Raji (cell line): Measurements from ENCODE around the gene SLC30A4.

Source experiments
- POLR2A ChIP-seq: IDR thresholded peaks from 2 replicates; pipeline ENCODE4 v1.6.1; 2011; ENCODE audit warnings: low read depth, low read length, control low read depth; ENCODE audit not compliant: insufficient read depth

Gene SLC30A4

DNA sequence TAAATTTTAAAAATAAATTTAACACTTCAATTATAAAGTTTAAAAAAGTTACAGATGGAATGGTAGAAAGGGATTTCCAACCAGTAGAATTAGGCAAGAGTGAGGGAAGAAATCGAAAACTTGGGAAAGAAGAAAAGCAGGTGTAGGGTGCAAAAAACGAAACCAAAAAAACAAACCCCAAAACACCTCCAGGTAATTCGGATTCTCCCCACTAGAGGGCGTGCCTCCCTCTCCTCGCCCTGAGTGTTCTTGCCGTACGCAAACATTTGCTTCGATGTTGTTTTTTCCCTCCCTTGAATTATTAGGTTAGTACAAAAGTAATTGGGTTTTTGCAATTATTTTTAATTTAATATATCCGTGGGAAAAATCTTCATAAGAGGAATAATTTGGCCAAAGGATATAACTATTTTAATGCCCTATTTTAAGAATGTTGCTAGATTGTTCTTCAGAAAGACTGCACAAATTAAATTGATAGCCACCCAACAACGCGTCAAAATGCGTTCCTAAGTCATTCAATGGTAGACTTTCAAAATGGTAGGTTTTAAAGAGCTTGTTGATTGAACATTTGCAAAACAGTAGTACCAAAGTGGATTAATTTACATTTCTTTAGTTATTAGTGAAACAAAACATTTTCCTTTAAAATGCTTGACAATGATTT lies 63.7 kb downstream of the SLC30A4 start:
- TF ChIP-seq POLR2A: no peak

DNA sequence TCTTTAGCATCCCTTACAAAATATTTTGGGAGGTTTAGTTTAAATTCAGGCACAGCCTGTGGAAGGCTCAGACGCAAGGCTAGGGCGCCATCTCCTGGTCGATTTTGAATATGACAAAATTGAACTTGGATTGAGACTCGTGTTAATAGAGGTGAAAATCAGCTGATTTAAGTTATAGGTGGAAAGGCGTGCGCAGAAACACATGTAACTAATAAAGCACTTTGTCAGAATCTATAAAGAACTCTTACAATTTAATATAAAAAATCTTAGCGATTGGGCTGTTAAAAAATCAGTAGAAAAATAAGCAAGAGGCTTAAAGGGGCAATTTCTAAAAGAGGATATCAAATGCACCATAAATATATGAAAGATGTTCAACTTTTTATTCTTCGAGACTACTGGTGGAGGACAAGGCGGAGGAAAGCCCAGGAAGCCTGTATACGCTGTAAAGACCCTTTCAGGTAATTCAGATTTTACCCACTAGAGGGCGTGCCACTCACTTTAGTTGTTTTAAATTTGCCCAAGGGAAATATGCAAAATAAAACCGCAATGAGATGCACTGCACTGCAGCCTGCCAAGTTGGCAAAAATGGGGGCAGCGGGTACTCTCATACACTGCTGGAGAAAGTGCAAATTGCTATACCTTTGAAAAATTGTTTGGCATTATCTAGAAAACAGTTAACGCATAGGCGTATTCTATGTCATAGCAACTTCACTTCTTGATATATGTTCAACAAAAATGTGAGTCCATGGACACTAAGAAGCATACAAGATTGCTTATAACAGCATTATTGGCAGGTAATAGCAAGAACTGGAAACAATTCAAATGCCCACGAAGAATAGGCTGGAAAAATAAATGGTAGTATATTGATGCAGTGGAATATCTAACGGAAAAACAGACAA lies 64.7 kb downstream of the SLC30A4 start:
- TF ChIP-seq POLR2A: no peak

DNA sequence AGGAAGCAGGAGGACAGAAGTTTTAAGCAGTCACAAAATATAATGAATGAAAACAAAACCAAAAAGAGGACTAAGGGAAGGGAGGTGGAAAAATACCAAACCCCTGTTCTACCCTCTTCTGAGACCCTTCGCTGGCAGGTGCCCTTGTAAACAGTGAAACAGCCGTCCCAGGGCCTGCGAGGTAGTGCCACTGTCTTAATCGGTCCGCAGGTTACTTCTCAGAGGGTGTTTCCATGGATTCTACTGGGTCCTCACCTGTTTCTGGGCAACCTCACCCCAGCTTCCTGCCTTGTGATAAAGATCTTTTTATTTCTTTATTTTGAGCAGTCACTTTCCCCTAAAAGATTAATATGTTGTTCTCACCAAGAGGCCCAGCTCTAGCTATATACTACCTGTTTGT lies 65.3 kb downstream of the SLC30A4 start:
- no peak for TF ChIP-seq POLR2A

DNA sequence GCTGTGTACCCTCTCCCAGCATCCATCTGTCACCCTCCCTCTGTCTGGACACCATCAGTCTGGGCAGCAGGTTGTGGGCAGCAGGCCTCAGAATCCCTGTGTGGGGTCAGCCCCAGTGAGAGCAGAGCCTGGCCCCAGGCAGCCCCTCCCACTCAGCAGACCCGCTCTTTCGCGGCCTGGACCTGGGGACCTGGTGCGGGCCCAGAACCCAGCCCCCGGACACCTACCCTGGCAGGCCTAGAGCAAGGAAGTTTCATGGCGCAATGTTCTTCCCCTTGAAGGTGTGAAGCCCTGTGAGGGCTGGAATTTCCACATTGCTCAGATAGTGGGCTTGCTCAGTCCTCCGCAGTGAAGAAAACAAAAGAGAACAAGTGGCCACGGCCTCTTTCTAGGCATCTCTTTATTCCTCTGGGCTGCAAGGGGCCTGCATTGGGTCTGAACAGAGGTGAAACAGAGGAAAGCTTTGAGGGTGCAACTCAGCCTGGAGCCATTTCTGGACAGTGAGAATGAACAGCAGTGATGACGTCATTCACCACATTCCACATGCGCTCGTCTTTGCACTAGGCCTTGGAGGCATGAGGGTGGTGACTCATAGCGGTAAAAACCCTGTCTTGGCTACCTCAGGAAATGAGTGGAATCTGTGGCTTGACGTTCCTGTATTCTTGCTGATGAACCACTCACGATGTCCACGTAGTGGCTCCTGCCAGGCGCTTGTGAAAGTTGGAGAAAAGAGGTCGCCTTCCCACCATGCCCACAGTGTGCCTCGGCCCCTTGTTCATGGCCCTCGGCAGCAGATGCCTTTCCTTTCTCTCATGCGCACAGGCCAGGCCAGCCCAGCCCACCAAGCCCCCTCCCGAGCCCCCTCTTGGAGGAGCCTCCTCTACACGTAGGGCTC lies 66.1 kb downstream of the SLC30A4 start:
- no peak for TF ChIP-seq POLR2A

DNA sequence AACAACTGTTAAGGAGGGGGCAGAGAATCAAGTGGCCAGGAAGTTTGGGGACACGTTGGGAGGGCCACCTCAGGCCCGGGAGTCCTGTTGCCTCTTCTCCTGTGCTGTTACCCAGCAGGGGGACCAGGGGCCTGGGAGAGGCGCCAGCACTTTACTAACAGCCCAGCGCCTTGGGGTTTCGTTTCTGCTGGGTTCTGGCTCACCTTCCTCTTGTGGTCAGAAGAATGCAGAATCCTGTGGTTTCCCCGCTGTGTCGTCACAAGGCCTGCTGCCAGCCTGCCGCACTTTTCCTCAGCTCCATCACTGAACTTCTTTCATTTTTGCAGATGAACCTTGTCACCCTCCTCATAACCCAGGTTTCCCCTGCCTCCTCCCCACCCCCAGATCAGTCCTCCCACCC lies 67.7 kb downstream of the SLC30A4 start:
- no peak for TF ChIP-seq POLR2A

DNA sequence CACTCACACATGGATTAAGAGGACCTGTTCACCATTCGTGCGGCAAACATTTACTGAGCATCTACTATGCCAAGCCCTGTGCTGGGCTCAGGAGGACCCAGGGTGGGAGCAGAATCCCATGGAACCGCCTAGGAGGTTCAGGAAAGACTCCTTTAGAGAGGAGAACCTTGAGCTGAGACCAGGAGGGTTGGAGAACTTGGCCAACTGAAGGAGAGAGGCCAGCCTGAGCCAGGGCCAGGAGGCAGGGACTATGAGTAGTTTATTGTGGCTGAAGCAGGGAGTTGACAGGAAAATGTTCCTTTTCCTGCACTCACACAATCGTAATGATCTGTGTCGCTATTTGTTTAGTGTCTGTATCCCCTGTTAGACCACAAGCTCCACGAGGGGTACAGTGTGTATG lies 71.3 kb downstream of the SLC30A4 start:
- TF ChIP-seq POLR2A: no peak

DNA sequence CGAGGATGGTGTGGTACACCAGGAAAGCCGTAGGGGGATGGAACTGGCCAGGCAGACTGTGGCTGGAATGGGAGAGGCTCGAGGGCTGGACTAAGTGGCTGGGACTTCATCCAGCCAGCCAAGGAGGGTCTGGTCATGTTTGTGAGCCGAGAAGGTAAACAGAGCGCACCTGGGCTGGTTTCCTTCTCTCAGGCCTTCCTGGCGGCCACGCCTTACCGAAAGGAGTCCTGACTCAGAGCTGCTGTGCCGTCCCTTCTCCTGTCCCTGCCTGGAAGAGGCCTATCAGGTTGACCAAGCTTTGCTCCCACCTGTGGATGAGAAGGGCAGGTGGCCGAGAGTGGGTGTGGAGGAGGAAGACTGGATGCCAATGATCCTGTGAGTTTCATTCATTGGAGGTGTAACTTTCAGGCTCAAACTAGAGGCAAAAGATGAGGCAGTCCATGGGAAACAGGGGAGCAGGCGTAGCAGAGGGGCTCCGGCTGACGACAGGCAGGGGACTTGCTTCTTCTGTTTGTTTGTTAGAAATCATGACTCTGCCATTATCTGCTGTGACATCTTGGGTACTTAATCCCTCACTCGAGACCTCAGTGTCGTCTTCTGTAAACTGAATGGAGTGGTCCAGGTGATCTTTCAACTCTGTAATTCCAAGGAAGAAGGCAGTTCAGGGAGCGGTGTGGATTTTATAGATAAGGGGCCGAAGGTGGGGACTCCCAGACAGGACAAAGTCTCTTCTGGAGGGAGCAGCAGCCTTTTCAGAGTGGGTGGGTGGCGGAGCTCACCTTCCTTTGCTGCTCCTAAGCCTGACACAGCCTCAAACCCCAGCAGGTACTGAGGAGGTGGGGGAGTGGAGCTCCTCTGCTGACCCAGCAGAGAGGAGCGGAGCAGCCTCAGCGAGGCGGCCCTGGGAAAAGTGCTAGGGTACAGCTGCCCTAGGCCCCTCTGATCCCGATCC lies 72.4 kb downstream of the SLC30A4 start:
- no peak for TF ChIP-seq POLR2A

DNA sequence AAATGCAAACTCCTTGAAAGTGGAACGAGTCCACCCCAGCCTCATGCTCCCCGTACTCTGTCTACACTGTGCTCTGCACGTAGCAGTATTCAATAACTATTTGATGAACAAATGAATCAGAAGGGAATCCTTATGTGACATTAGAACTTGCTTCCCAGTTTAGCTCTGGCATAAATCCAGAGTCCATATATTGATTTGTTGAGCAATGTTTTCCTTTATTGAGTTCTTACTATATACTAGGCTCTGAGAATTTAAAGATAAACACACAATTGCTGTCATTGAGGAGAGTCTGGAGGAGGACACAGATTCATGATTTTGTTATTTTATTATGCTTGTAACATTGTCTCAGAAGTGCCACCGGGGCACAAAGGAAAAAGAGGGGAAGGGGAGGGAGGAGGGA lies 73.2 kb downstream of the SLC30A4 start:
- TF ChIP-seq POLR2A: no peak

DNA sequence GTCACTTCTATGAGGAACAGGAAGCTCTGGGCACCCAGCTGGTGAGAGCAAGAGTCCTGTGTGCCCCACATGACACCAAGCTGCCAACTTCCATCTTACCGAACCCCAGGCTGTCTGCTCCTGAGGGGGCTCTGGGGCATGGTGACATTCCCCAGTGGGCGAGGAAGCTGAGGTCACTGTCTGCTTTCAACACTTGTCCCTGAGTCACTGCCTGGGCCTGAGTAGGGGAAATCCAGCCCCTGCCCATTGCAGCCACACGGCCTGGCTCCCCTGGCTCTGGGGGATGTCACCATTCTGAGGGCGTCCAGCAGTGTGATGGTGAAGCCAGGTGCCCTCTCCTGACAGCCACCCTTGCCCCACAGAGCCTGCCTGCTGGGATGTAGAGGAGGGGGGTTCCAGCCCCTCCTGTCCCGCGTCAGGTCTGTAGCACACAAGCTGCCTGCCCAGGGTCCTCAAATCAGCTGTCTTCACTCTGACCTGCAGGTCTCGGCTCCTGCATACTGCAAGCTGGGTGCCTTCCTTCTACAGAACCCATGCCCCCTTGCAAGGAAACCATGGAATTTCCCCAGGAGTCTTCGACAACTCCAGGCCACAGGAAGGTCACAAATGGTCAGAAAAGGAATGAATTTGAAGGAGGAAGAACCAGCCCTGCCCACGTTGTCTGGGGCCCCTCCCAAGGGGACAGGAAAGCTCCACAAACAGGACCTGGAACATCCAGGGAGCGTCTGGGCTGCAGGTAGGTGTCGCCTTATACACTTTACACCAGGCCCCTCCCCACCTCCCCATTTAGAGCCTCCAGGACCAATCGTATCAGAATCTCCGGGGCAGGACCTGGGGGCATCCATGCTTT lies 74.3 kb downstream of the SLC30A4 start:
- TF ChIP-seq POLR2A: no peak

DNA sequence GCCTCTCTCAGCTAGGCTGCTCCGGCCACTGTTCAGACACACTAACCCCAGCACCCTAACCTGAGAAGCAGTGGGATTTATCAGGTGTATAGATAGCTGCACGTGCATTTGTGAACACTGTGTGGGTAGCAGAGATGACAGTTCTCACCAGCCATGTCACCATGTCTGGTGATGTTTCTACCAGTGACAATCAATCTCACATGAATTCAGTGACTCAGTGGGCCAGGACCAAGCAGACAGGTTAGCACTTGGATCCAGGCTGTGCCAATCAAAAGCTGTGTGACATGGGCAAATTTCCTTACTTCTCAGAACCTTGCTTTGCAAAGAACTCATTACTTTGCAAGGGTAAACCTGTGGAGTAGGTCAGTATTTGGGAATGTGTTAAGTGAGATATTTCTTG lies 78.9 kb downstream of the SLC30A4 start:
- TF ChIP-seq POLR2A: no peak

DNA sequence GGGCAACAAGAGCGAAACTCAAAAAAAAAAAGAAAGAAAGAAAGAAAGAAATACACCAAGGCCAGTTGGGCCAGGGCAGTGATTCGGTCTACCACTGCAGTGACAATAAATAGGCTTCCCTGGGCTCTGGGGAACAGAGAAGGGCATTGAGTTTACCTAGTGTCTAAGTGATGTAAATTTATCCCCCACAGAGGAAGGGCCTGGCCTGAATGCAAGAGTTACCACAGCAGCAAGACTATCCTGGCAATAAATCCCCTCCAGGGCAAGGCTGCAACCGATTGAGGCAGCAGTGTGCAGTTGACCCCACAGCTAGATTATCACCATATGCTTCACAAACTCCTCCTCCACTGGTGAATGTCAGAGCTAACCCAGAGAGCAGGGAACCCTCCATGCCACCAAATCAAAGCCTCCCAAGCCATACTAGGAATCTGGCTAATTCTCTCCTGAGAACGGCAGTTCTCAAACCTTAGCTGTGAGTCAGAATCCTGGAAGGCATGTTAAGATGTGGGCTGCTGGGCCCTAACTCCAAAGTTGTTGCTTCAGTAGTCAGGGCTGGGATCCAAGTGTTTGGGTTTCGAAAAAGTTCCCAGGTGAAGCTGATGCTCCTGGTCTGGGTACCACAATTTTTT lies 79.9 kb downstream of the SLC30A4 start:
- no peak for TF ChIP-seq POLR2A

DNA sequence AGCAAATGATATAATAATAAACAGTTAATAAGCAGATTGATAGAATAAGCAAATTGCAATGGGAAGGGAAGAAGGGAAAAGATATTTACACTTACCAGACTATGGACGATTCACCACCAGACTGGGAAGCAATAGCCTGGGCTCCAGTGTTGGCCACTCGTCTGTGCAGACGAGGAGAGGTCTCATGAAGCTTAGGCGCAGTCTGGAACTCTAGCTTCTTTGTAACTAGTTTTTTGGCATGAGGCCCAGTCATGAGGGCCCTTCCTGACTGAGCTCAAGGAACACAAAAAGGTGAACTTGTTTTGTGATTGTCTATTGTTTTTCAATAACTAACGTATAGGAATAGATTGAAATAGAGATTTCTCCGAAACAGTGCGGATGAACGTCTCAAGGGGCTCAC lies 80.9 kb downstream of the SLC30A4 start:
- TF ChIP-seq POLR2A: no peak

DNA sequence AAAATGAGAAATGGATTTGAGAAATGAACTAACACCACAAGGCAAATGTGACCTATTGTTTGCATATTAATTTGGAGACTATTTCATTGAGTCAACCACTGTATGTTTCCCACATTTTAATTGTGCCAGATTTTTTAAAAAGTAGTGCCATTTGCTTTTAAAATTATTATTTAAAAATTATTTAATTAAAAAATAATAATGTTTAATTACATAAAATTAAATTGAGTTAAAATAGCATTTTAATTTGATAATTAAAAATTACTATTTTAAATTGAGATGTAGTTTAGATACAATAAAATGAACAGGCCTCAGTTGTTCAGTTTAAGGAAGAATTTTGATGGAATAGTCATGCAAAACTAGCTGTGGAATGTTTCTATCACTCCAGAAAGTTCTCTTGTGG lies 81.5 kb downstream of the SLC30A4 start:
- TF ChIP-seq POLR2A: no peak
